Measurements from ENCODE around the gene GRP. TPM values are rescaled to one million over a fixed set of nuclear protein-coding genes. Genes with fewer than 3 reads are reported as not detected.

Gene GRP
- total RNA-seq, 4 donors from 2014 or later, result 4.8 TPM; not detected in 3

DNA sequence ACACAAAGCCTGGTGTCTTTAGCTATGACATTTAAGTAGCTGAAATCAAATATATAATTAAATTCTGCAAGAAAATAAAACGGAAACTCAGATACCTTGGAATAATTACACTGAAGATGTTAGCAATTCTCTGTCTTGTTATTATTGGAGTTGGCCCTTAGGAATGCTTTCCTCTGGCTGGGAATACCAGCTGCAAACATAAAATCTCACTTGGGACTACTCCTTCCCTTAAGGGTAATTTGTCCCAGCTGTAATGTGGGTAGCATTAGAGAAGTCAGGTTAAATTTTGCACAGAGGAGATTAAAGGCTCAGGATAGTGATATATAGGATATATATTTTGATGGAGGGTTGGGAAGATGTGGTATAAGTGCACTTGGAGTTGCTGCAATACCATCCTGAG is 37.3 kb upstream of the GRP start:
- 67 to 89% methylated on average over 1 of the region's 1 CpG for WGBS, 2 donors (ENCODE audit: low coverage in 1 of 2)
- H3K9me3 ChIP-seq, result no peaks in the 10 kb centered on the region
- H3K4me3 ChIP-seq, result no peak overlapping the region
- no peaks in the 10 kb centered on the region for H3K4me1 ChIP-seq
- H3K36me3 ChIP-seq, result no peaks in the 10 kb centered on the region
- TF ChIP-seq, protein P1, sequence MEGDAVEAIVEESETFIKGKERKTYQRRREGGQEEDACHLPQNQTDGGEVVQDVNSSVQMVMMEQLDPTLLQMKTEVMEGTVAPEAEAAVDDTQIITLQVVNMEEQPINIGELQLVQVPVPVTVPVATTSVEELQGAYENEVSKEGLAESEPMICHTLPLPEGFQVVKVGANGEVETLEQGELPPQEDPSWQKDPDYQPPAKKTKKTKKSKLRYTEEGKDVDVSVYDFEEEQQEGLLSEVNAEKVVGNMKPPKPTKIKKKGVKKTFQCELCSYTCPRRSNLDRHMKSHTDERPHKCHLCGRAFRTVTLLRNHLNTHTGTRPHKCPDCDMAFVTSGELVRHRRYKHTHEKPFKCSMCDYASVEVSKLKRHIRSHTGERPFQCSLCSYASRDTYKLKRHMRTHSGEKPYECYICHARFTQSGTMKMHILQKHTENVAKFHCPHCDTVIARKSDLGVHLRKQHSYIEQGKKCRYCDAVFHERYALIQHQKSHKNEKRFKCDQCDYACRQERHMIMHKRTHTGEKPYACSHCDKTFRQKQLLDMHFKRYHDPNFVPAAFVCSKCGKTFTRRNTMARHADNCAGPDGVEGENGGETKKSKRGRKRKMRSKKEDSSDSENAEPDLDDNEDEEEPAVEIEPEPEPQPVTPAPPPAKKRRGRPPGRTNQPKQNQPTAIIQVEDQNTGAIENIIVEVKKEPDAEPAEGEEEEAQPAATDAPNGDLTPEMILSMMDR (IDR thresholded peaks at IDR 0.05), result no peak
- TF ChIP-seq POLR2A (IDR thresholded peaks at IDR 0.05) (no peak), POLR2AphosphoS5 (IDR thresholded peaks at IDR 0.05) (no peak), EP300 (IDR thresholded peaks at IDR 0.05) (no peak)
- H3K27me3 ChIP-seq, result peaks cover 3% of the 10 kb centered on the region
- H3K27ac ChIP-seq, result no peak overlapping the region
- ATAC-seq, result no peak

DNA sequence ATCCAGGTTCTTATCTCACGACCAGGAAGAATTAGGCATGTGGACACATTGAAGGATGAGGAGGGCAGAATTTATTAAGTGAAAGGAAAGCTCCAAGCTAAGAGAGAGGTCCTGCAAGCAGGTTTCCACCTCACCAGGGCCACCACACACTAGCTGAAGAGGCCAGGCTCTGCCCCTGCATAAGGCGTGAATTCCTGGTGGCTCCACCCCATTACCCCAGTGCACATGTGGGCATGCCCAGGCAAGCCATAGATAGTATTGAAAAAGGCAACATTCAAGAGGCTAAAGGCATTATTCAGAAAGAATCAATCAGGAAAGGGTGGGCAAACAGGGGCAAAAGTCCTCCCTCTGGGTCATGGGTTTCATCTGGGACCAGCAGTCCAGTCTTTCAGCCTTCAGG is 30.9 kb upstream of the GRP start:
- no peak for ATAC-seq
- Histone ChIP-seq H3K27me3 (no peaks in the 10 kb centered on the region), H3K4me1 (no peaks in the 10 kb centered on the region), H3K36me3 (no peaks in the 10 kb centered on the region), H3K27ac (no peak overlapping the region), H3K4me3 (no peak overlapping the region), H3K9me3 (no peaks in the 10 kb centered on the region)
- 79 to 80% methylated on average over 1 to 2 of the region's 2 CpGs for WGBS, 2 donors (ENCODE audit: low coverage in 1 of 2)
- TF ChIP-seq POLR2A (IDR thresholded peaks at IDR 0.05), result no peak
- no peak for TF ChIP-seq POLR2AphosphoS5 (IDR thresholded peaks at IDR 0.05)
- TF ChIP-seq, protein P1 (IDR thresholded peaks at IDR 0.05), result no peak
- no peak for TF ChIP-seq EP300 (IDR thresholded peaks at IDR 0.05)

DNA sequence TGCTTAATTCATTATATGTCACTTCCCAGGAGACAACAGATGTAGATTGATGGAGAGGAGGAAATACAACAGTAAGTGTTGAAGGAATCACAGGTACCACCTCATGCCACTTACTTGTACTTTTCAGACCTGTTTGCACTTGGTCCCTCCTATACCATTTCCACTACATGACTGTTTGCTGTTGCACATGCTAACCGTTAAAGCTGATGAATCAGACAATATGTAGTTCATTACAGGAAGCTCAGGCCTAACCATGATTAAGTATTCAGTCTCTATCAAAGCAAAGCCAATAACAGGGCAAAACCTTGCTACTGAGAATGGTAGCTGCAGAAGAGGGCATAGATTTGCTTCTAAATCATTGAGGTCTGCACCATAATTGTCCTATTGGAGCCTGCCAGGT is 30.2 kb upstream of the GRP start:
- Histone ChIP-seq H3K4me3 (no peak overlapping the region), H3K36me3 (no peaks in the 10 kb centered on the region), H3K4me1 (no peaks in the 10 kb centered on the region), H3K27ac (no peak overlapping the region), H3K9me3 (no peaks in the 10 kb centered on the region), H3K27me3 (no peaks in the 10 kb centered on the region)
- no peak for ATAC-seq
- TF ChIP-seq, protein P1 (IDR thresholded peaks at IDR 0.05), result no peak
- no peak for TF ChIP-seq POLR2A (IDR thresholded peaks at IDR 0.05)
- TF ChIP-seq EP300 (IDR thresholded peaks at IDR 0.05), result no peak
- WGBS, 2 donors (ENCODE audit: low coverage in 1 of 2), result 75% methylated on average over 1 of the region's 1 CpG

DNA sequence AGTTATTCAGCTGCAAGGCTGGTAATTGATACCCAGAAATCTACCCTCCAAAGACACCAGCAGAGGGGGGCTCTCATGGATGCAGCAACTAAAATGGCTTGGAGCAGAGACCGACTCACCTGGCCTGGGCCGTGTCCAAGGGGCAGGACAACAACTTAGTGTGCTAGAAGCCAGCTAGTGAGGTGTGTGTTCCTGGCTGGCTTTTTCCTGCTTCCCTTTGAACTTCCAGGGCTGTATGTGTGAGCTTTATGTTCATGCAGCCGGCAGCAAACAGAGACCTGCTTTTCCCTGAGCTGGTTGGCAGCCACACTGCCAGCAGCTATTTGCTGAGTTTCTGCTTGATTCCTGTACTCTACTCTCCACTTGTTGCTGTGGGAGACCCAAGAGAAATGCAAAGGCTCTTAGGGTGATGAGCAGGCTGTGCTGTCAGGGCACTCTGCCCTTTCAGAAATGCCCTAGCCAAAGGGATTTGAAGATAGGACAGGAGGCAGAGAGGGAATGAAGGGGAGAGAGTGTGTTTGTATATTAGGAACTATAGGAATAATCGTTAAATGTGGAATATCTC is 23.7 kb upstream of the GRP start:
- Histone ChIP-seq H3K4me1 (no peaks in the 10 kb centered on the region), H3K27me3 (peaks cover 4% of the 10 kb centered on the region), H3K4me3 (no peak overlapping the region), H3K27ac (no peak overlapping the region), H3K36me3 (no peaks in the 10 kb centered on the region), H3K9me3 (no peaks in the 10 kb centered on the region)
- no peak for ATAC-seq
- no peak for TF ChIP-seq EP300 (IDR thresholded peaks at IDR 0.05)
- TF ChIP-seq POLR2A (IDR thresholded peaks at IDR 0.05), result no peak
- TF ChIP-seq POLR2AphosphoS5 (IDR thresholded peaks at IDR 0.05), result no peak
- TF ChIP-seq, protein P1 (IDR thresholded peaks at IDR 0.05), result no peak
- WGBS, 2 donors (ENCODE audit: low coverage in 1 of 2), result 53 to 85% methylated on average over 2 to 4 of the region's 4 CpGs

DNA sequence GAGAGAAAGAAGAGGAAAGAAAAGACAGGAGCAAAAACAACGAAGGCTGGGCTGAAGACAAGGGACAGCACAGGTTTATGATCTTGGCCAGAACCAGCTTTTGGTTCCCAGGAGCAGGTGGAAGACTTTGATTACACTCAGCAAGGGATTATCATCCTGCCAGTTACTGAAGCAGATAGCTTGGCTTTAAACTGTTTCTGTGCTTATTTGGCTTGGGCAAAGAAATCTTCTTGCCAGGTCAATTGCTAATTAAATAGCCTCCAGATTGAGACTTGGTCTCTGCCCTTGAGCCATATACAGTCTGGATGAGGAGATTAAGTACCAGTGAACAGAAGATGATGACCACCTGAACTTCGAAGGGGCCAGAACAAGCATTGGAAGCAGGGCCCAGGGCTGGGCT is 22.3 kb upstream of the GRP start:
- no peaks in the 10 kb centered on the region for H3K4me1 ChIP-seq
- H3K9me3 ChIP-seq, result no peaks in the 10 kb centered on the region
- H3K27ac ChIP-seq, result no peak overlapping the region
- ATAC-seq, result no peak
- no peak overlapping the region for H3K4me3 ChIP-seq
- H3K27me3 ChIP-seq, result peaks cover 4% of the 10 kb centered on the region
- no peak for TF ChIP-seq POLR2AphosphoS5 (IDR thresholded peaks at IDR 0.05)
- TF ChIP-seq POLR2A (IDR thresholded peaks at IDR 0.05), result no peak
- no peak for TF ChIP-seq EP300 (IDR thresholded peaks at IDR 0.05)
- TF ChIP-seq, protein P1 (IDR thresholded peaks at IDR 0.05), result no peak
- WGBS, 2 donors (ENCODE audit: low coverage in 1 of 2), result 33 to 57% methylated on average over 1 to 2 of the region's 2 CpGs
- H3K36me3 ChIP-seq, result no peaks in the 10 kb centered on the region

All from gastroesophageal sphincter (tissue), 4 donors.